ENCODE results near the gene FBN2. TPM values are rescaled to one million over a fixed set of nuclear protein-coding genes. Genes with fewer than 3 reads are reported as not detected.

Gene FBN2
- total RNA-seq, 1 experiment from 2014 or later = 0.42 TPM

DNA sequence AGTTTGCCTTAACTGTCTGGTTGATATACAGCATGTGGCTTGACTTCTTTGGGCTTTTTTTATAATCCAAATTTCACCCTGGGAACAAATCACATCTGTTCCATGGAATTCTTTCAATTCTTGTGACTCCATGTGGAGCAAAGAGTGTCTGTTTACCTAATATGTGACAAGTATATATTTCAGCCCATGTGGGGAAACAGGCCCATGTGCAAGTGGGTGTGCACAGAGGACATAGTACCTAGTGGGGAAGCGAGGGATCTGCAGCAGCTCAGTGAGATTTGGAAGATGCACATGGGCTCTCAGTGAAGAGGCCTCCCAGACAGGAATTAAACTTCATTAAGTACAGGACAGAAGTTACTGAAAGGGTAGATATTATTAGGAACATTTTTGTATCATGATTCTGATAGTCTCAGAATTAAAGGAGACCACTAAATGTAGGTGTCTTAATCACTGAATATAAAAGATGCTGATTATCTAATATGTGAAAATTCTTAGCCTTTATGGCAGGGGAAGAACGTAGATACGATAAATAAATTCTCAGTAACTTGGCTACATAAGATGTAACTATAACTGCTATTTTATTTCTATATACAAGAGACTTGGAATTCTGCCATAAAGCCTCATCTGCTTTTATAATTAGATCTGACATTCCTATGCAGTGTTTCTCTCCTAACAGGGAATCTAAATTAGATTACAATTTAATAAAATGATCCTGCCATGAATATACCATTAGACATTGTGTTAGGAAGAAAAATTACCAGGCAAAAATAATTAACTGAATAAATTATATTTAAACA is 273.3 kb downstream of the FBN2 start:
- Histone ChIP-seq H2AFZ (ENCODE audit: low read depth, low read length, poor library complexity, severe bottlenecking) (no peak overlapping the region), H3K9me2 (ENCODE audit: insufficient read depth) (no peaks in the 10 kb centered on the region), H4K20me1 (ENCODE audit: insufficient read depth) (no peaks in the 10 kb centered on the region), H3K27ac (ENCODE audit: low read depth, low read length) (no peak overlapping the region), H3K36me3 (ENCODE audit: control insufficient read depth in 1 of 2, insufficient read depth in 2 of 2, low read length in 2 of 2) (no peaks in the 10 kb centered on the region), H3K79me2 (ENCODE audit: insufficient read depth, low read length) (no peaks in the 10 kb centered on the region), H3K4me2 (ENCODE audit: low read length) (no peak overlapping the region), H3K9me3 (ENCODE audit: control insufficient read depth in 1 of 2, insufficient read depth in 1 of 2, low read depth in 1 of 2, low read length in 2 of 2) (no peaks in the 10 kb centered on the region), H3K9ac (ENCODE audit: low read length) (no peak overlapping the region), H3K27me3 (ENCODE audit: insufficient read depth, low read length) (no peaks in the 10 kb centered on the region), H3K4me1 (ENCODE audit: control insufficient read depth in 1 of 2, insufficient read depth in 2 of 2, low read length in 2 of 2) (no peaks in the 10 kb centered on the region), H3K4me3 (replicated peaks in 1 of 2; ENCODE audit: low read depth in 1 of 2, low read length in 2 of 2) (no peak overlapping the region)
- CTCF ChIA-PET = no interaction called here
- ATAC-seq (peak; percentile 83), DNase-seq (ENCODE audit: low read depth, low spot score) (no peak)
- no TSS peak for BruUV-seq (replicated peaks)
- intact Hi-C loops (cut with micrococcal nuclease) = no loop called here
- TF ChIP-seq, protein P1, sequence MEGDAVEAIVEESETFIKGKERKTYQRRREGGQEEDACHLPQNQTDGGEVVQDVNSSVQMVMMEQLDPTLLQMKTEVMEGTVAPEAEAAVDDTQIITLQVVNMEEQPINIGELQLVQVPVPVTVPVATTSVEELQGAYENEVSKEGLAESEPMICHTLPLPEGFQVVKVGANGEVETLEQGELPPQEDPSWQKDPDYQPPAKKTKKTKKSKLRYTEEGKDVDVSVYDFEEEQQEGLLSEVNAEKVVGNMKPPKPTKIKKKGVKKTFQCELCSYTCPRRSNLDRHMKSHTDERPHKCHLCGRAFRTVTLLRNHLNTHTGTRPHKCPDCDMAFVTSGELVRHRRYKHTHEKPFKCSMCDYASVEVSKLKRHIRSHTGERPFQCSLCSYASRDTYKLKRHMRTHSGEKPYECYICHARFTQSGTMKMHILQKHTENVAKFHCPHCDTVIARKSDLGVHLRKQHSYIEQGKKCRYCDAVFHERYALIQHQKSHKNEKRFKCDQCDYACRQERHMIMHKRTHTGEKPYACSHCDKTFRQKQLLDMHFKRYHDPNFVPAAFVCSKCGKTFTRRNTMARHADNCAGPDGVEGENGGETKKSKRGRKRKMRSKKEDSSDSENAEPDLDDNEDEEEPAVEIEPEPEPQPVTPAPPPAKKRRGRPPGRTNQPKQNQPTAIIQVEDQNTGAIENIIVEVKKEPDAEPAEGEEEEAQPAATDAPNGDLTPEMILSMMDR (IDR thresholded peaks at IDR 0.05 in 2 of 3, conservative IDR thresholded peaks at IDR 0.05 in 1 of 3; ENCODE audit: borderline replicate concordance in 1 of 3, insufficient read depth in 1 of 3, low read depth in 2 of 3, low read length in 2 of 3) = peak in 1 of 3 experiments; percentile 18; a peak in 2 of 6 replicates
- no peak for TF ChIP-seq TCF7L2 (IDR thresholded peaks at IDR 0.05; ENCODE audit: borderline replicate concordance, extremely low read depth, insufficient read depth, insufficient read length)
- POLR2A ChIA-PET = no interaction called here
- RAD21 ChIA-PET (ENCODE audit: low non-redundant PET in 1 of 2, low total read pairs in 2 of 2, uncharacterized antibody in 2 of 2, unreplicated experiment in 2 of 2) = no interaction called here

DNA sequence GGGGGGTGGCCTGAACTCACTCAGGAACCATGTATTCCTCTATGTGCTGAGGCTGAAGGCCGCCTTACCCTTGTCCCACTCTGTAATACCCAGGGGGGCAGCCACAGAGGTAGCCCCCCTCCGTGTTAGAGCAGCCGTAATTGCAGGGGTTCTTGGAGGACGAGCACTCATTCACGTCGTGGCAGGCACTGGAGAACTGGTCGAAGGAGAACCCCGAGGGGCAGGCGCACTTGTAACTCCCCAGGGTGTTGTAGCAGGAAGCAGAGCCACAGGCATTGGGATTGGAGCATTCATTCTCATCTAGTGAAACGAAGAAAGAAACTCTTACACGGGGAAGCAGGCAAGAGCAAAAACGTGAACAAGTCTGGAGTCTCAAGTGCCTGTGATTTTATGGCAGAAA is 274.7 kb downstream of the FBN2 start:
- Histone ChIP-seq H3K36me3 (ENCODE audit: control insufficient read depth in 1 of 2, insufficient read depth in 2 of 2, low read length in 2 of 2) (no peaks in the 10 kb centered on the region), H4K20me1 (ENCODE audit: insufficient read depth) (no peaks in the 10 kb centered on the region), H3K27me3 (ENCODE audit: insufficient read depth, low read length) (no peaks in the 10 kb centered on the region), H3K4me1 (ENCODE audit: control insufficient read depth in 1 of 2, insufficient read depth in 2 of 2, low read length in 2 of 2) (no peaks in the 10 kb centered on the region), H2AFZ (ENCODE audit: low read depth, low read length, poor library complexity, severe bottlenecking) (no peak overlapping the region), H3K9me3 (ENCODE audit: control insufficient read depth in 1 of 2, insufficient read depth in 1 of 2, low read depth in 1 of 2, low read length in 2 of 2) (no peaks in the 10 kb centered on the region), H3K9me2 (ENCODE audit: insufficient read depth) (no peaks in the 10 kb centered on the region), H3K27ac (ENCODE audit: low read depth, low read length) (no peak overlapping the region), H3K4me3 (replicated peaks in 1 of 2; ENCODE audit: low read depth in 1 of 2, low read length in 2 of 2) (no peak overlapping the region), H3K79me2 (ENCODE audit: insufficient read depth, low read length) (no peaks in the 10 kb centered on the region), H3K9ac (ENCODE audit: low read length) (no peak overlapping the region), H3K4me2 (ENCODE audit: low read length) (no peak overlapping the region)
- intact Hi-C loops (cut with micrococcal nuclease) = no loop called here
- ChIA-PET RAD21 (ENCODE audit: low non-redundant PET in 1 of 2, low total read pairs in 2 of 2, uncharacterized antibody in 2 of 2, unreplicated experiment in 2 of 2) (no interaction called here), CTCF (no interaction called here), POLR2A (no interaction called here)
- BruUV-seq (replicated peaks) = no TSS peak
- no peak for TF ChIP-seq ELF1 (IDR thresholded peaks at IDR 0.05; ENCODE audit: borderline replicate concordance, low read depth)
- ATAC-seq = no peak
- no peak for DNase-seq (ENCODE audit: low read depth, low spot score)
